IgD-negative memory B cell (primary cell): ENCODE data around the gene CMPK1. TPM values are rescaled to one million over a fixed set of nuclear protein-coding genes. Genes with fewer than 3 reads are reported as not detected.

Source experiments
- H3K27ac Mint-ChIP-seq, 3 donors: one replicate each; pipeline ENCODE4 v1.8.0; 2020 to 2022; ENCODE audit warnings: mild to moderate bottlenecking in 3 of 3, mixed read lengths in 3 of 3, moderate library complexity in 1 of 3
- H3K27me3 Mint-ChIP-seq: one replicate; pipeline ENCODE4 v1.8.0; 2021; ENCODE audit warnings: mixed read lengths
- H3K36me3 Mint-ChIP-seq: one replicate; pipeline ENCODE4 v1.8.0; 2020; ENCODE audit warnings: mild to moderate bottlenecking, mixed read lengths
- H3K4me1 Mint-ChIP-seq, 3 donors: one replicate each; pipeline ENCODE4 v1.8.0; 2020 to 2022; ENCODE audit warnings: mixed read lengths in 3 of 3, mild to moderate bottlenecking in 1 of 3
- H3K4me3 Mint-ChIP-seq, 4 donors: one replicate each; pipeline ENCODE4 v1.8.0; 2020 to 2022; ENCODE audit warnings: mild to moderate bottlenecking in 4 of 4, mixed read lengths in 4 of 4, moderate library complexity in 3 of 4
- H3K9me3 Mint-ChIP-seq, 3 donors: one replicate each; pipeline ENCODE4 v1.8.0; 2020 to 2021; ENCODE audit warnings: mixed read lengths in 3 of 3, mild to moderate bottlenecking in 1 of 3
- polyA plus RNA-seq: library from polyadenylated mRNA; unstranded; fragments of 300-500 nt; fragmentation: Illumina TruSeq; gene quantifications from one replicate; pipeline ENCODE4 v1.2.3, GENCODE V29; 2021

Gene CMPK1
- polyA plus RNA-seq, 1 donor from 2014 or later = 119 TPM

DNA sequence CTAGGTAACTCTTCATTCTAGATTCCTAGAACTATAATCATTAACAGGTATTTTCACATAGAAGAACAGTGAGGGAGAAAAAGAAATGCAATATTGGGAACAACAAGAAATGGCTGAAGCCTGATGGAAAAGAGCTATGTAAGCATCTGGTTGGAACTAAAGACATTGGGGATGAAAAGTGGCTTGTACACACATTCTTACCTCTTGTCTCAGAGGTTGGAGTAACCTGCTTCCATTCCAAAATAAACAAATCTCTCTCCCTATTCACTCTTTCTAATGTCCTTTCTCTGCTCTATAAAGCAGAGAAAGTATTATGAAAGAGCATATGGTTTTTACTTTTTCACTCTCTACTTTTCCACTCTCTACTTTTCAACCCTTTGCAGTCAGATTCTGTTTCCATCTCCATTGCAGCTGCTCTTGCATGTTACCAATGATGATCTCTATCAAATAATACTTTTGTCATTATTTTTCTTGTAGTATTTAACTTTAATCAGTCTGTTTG lies 37.5 kb downstream of the CMPK1 start:
- Mint-ChIP-seq H3K27ac (no peak overlapping the region), H3K4me3 (no peak overlapping the region), H3K9me3 (no peaks in the 10 kb centered on the region), H3K36me3 (peaks cover 9% of the 10 kb centered on the region), H3K4me1 (peaks cover 0 to 7% (median 0%) of the 10 kb centered on the region in 3 donors), H3K27me3 (no peaks in the 10 kb centered on the region)

DNA sequence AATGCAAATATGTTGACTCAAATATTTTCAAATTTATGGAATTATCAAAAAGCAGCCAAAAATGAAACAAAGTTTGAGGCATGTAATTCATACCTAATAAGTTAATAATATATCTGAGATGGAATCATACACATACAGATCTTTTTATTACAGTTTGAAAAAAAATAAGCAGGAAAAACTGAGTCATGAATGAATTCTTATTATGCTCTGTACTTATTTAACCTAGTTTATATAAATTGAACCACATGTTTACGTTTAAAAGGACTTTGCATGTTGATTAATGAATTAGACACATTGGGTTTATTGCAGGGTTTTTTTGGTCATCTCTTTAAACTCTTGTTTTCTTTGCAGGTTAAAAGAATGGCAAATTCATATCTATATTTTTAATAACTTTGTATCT lies 40.9 kb downstream of the CMPK1 start:
- peaks cover 13% of the 10 kb centered on the region for H3K36me3 Mint-ChIP-seq
- H3K4me3 Mint-ChIP-seq = no peak overlapping the region
- H3K27ac Mint-ChIP-seq = no peak overlapping the region
- H3K27me3 Mint-ChIP-seq = no peaks in the 10 kb centered on the region
- H3K4me1 Mint-ChIP-seq = peaks cover 0 to 7% (median 0%) of the 10 kb centered on the region in 3 donors
- H3K9me3 Mint-ChIP-seq = no peaks in the 10 kb centered on the region

DNA sequence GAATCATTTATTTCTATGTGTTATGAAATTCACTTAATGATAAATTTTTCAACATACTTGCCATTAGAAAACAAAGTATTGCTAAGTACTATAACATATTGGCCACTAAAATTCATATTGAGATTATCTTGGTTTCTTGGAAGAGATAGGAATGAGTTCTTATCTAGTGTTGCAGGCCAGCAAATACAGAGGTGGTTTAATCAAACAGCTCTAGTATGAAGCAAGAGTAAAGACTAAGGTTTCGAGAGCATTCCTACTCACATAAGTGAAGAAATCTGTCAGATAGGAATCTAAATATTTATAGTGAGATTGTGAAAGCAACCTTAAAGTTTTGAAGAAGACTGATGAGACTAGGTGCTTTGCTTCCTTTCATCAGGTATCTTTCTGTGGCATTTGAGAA lies 44.6 kb downstream of the CMPK1 start:
- no peak overlapping the region for H3K27ac Mint-ChIP-seq
- H3K36me3 Mint-ChIP-seq = peaks cover 11% of the 10 kb centered on the region
- H3K27me3 Mint-ChIP-seq = no peaks in the 10 kb centered on the region
- no peak overlapping the region for H3K4me3 Mint-ChIP-seq
- no peaks in the 10 kb centered on the region for H3K4me1 Mint-ChIP-seq
- no peaks in the 10 kb centered on the region for H3K9me3 Mint-ChIP-seq

DNA sequence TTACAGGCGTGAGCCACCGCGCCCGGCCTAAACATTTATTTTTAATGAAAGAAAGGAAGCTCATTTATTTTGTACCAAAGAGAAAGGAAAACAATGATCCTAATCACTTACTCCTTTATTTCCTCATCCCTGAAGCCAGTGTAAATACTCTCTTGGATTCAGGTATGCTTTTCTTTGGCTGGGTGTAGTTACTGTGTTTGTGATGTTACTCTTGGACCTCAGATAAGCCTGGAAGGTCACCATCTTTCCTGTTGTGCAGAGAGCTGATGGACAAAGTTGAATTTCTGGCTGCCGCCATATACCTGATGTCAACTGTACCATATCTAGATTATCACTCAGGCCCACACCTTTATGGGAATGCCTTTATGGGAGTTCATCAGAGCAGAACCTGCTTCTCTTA lies 47.1 kb downstream of the CMPK1 start:
- Mint-ChIP-seq H3K4me1 (peaks cover 0 to 1% (median 0%) of the 10 kb centered on the region in 3 donors), H3K4me3 (no peak overlapping the region), H3K27ac (no peak overlapping the region), H3K36me3 (peaks cover 9% of the 10 kb centered on the region), H3K27me3 (no peaks in the 10 kb centered on the region), H3K9me3 (no peaks in the 10 kb centered on the region)

DNA sequence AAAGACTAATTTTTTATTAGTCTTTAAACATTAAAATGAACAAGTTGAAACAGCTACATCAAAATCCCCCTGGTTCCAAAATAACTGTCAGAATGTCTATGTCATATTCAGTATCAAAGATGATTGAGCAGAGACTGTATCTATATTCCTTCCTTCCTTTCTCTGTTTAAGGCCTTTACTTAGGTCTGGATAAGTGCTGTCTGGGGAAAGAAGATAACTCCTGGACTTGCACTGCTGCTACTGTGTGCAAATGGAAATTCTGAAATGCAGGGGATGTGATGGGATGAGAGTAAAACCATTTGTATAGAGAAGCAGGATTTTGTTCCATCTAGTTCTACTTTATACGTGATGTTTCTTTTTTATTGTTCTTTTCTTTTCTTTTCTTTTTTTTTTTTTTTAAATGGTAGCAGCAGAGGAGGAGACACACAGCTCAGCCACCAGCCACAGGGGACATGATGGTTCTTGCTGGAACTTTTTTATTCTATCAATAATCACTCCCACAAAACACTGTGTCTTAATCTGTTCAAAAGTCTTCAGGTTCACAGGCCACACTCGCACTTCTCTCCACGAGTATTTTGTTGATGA lies 48.9 kb downstream of the CMPK1 start:
- Mint-ChIP-seq H3K27me3 (no peaks in the 10 kb centered on the region), H3K36me3 (peaks cover 9% of the 10 kb centered on the region), H3K4me1 (peaks cover 0 to 1% (median 0%) of the 10 kb centered on the region in 3 donors), H3K27ac (no peak overlapping the region), H3K4me3 (no peak overlapping the region), H3K9me3 (no peaks in the 10 kb centered on the region)

DNA sequence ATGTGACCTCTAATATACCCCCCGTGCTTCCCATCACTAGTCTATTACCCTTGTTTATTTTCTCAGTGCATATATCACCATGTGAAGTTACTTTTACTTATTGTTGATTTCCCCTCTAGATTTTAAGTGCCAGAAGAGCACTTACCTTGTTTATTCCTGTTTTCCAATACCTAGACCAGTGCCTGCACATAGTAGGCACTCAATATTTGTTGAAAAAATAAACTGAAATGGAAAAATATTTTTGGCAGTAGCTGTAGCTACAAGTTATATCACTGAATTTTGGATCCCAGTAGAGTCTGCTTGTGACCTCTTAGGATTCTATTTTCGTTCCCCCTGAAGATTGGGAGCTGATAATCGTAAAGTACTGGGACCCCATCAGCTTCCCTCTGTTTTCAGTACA lies 50.5 kb downstream of the CMPK1 start:
- Mint-ChIP-seq H3K27ac (no peak overlapping the region), H3K4me1 (peaks cover 0 to 3% (median 0%) of the 10 kb centered on the region in 3 donors), H3K9me3 (no peaks in the 10 kb centered on the region), H3K36me3 (peaks cover 7% of the 10 kb centered on the region), H3K27me3 (no peaks in the 10 kb centered on the region), H3K4me3 (no peak overlapping the region)

DNA sequence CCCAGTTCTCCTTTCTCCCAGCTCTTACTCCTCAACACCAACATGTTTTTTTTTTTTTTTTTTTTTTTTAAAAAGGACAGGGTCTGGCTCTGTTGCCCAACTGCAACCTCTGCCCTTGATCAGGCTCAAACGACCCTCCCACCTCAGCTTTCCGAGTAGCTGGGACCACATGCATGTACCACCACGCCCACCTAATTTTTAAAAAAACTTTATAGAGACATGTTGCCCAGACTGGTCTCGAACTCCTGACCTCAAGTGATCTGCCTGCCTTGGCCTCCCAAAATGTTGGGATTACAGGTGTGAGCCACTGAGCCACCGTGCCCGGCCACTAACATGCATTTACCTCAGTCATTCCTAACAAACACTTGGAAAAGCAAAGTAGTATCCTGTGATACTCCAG lies 51.4 kb downstream of the CMPK1 start:
- no peaks in the 10 kb centered on the region for H3K27me3 Mint-ChIP-seq
- H3K27ac Mint-ChIP-seq = peak overlapping the region in 1 of 3 donors; percentile 36
- H3K4me3 Mint-ChIP-seq = no peak overlapping the region
- peaks cover 2% of the 10 kb centered on the region for H3K36me3 Mint-ChIP-seq
- H3K9me3 Mint-ChIP-seq = no peaks in the 10 kb centered on the region
- peaks cover 0 to 3% (median 0%) of the 10 kb centered on the region in 3 donors for H3K4me1 Mint-ChIP-seq

DNA sequence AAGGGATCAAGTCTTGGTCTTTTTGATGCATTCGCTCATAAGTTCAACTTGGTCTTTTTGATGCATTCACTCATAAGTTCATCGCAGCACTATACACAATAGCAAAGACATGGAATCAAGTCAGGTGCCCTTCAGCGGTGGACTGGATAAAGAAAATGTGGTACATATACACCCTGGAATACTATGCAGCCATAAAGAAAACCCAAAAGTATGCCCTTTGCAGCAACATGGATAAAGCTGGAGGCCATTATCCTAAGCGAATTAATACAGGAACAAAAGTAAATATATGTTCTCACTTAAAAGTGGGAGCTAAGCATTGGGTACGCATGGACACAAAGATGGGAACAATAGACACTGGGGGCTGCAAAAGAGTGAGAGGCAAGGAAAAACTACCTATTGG lies 52.7 kb downstream of the CMPK1 start:
- no peaks in the 10 kb centered on the region for H3K9me3 Mint-ChIP-seq
- no peaks in the 10 kb centered on the region for H3K27me3 Mint-ChIP-seq
- no peak overlapping the region for H3K4me3 Mint-ChIP-seq
- no peak overlapping the region for H3K27ac Mint-ChIP-seq
- H3K36me3 Mint-ChIP-seq = peaks cover 2% of the 10 kb centered on the region
- peaks cover 0 to 3% (median 0%) of the 10 kb centered on the region in 3 donors for H3K4me1 Mint-ChIP-seq

DNA sequence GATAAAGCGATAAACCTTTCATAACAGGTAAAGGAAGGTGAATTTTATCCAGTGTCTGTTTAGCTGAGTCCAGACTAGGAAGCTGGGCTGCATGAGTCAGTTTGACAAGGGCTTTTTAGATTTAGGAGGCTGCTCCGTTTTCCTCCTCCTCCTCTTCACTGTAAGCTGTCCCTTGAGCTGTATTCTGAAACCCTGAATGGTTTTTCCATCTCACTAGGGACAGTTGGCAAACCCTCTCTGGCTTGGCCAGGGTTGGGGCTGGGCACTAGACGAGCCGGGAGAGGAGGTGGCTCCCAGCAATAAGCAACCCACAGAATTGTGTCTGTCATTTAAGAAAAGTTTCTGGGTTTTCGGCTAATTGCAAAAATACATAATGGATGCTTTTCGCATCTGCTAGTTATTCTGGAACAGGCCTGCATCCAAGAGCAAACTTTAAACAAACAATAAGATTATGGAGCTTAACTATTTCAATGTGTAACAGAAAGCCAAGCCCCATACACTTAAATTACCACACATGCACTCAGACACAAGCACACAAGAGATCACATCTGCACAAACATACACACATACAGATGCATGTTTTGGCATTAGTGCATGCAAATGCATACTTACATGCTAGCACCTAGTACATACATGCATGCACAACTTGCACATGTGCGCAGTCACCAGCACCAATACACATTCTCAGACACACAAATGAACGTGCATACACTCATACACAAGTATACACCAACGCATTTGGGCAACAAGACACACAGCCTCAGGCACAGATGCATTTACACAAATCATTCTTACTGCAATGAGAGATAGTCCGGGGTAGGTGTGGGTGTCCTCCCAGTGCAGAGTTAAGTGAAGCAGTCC lies 54.7 kb downstream of the CMPK1 start:
- peaks cover 3% of the 10 kb centered on the region for H3K27me3 Mint-ChIP-seq
- H3K4me1 Mint-ChIP-seq = peaks cover 0 to 3% (median 0%) of the 10 kb centered on the region in 3 donors
- peaks cover 2% of the 10 kb centered on the region for H3K36me3 Mint-ChIP-seq
- H3K9me3 Mint-ChIP-seq = no peaks in the 10 kb centered on the region
- H3K27ac Mint-ChIP-seq = no peak overlapping the region
- no peak overlapping the region for H3K4me3 Mint-ChIP-seq

DNA sequence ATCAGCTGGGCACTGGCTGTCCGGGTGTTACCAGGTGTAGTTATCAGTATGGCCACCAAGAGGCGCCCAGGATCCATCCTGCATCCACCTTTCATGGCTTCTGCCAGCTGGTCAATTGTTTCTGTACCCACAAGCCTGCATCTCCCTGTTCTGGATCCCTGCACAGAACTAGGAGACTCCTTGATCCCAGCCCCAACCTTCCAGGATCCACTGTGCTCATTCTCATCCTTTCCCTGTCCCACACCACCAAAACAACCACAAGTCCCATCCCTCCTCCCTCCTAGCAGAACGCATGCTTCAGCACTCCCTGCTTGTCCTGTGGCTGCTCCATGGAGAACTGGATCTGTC lies 55.3 kb downstream of the CMPK1 start:
- Mint-ChIP-seq H3K9me3 (no peaks in the 10 kb centered on the region), H3K27me3 (peaks cover 3% of the 10 kb centered on the region), H3K27ac (no peak overlapping the region), H3K4me3 (no peak overlapping the region), H3K36me3 (peaks cover 2% of the 10 kb centered on the region), H3K4me1 (peaks cover 0 to 3% (median 0%) of the 10 kb centered on the region in 3 donors)

DNA sequence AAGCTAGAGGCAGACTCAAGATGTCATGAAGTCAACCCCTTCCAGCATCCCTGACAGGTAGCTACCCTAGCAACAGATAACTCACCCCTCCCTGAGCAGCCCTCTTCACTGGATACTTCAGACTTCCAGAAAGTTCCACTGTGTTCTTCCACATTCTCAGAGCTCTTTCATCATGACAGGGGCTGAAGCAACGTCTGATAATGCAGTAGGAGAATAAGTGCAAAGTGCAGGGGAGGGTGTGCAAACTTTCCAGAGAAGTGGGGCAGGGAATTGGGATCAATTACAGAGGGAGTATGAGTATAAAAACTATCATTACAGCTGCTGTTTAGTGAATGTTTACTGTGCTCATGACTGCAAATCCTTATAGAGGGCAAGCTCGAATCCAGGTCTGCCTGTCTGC lies 56.1 kb downstream of the CMPK1 start:
- Mint-ChIP-seq H3K9me3 (no peaks in the 10 kb centered on the region), H3K36me3 (peaks cover 2% of the 10 kb centered on the region), H3K27ac (no peak overlapping the region), H3K4me3 (no peak overlapping the region), H3K27me3 (peaks cover 9% of the 10 kb centered on the region), H3K4me1 (peaks cover 0 to 2% (median 0%) of the 10 kb centered on the region in 3 donors)

DNA sequence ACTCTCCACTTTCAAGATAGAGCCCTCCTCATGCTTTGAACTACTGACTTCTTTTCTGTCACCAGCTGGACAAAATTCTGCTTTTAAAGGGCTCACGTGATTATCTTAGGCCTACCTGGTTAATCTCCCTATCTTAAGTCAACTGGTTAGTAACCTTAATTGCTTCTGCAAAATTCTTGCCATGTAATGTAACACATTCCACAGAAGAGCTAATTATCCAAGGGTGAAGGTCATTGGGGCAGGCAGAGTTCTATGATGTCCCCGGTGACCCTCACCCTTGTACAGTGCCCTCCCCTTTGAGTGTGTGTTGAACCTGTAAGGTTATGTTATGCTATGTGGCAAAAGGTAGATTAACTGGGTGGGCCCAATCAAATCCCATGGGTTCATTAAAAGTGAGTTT lies 57.3 kb downstream of the CMPK1 start:
- peaks cover 2% of the 10 kb centered on the region for H3K36me3 Mint-ChIP-seq
- H3K27me3 Mint-ChIP-seq = peaks cover 11% of the 10 kb centered on the region
- no peak overlapping the region for H3K27ac Mint-ChIP-seq
- no peaks in the 10 kb centered on the region for H3K9me3 Mint-ChIP-seq
- H3K4me1 Mint-ChIP-seq = peaks cover 0 to 1% (median 0%) of the 10 kb centered on the region in 3 donors
- no peak overlapping the region for H3K4me3 Mint-ChIP-seq

DNA sequence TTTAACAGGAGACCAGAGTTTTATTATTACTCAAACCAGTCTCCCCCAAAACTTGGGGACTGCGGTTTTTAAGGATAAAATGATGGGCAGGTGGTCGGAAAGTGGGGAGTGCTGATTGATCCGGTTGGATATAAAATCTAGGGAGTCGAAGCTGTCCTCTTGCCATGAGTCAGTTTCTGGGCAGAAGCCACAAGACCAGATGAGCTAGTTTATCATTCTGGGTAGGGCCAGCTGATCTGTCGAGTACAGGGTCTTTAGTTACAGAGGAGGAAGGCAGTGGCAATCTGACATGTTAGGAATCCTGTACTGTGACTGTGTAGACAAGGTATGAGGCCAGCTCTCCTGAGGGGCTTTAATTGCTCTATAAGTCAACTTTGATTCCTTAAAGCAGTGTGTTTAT lies 59.6 kb downstream of the CMPK1 start:
- Mint-ChIP-seq H3K27ac (peak overlapping the region in 1 of 3 donors; percentile 19), H3K4me1 (no peaks in the 10 kb centered on the region), H3K36me3 (peaks cover 2% of the 10 kb centered on the region), H3K9me3 (no peaks in the 10 kb centered on the region), H3K27me3 (peaks cover 17% of the 10 kb centered on the region), H3K4me3 (no peak overlapping the region)

DNA sequence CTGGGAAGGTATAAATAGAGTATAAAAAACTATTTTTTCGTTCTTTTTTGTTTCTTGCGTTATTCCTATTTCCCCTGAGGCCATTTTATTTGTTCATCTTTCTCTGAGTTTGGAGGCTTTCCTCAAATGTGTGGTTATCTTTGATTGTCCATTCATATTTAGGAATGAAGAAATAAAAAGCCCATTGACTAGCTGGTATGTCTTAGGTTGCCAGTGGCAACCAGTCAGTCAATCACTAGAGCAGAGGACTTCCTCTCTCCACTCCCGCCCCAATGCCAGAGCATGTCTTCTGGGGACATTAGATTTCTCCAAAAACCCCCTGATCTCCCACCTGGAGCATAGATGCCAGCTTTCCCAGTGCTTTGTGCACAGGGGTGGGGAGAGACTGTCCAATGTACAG lies 61.8 kb downstream of the CMPK1 start:
- H3K4me3 Mint-ChIP-seq = no peak overlapping the region
- H3K36me3 Mint-ChIP-seq = peaks cover 2% of the 10 kb centered on the region
- peaks cover 17% of the 10 kb centered on the region for H3K27me3 Mint-ChIP-seq
- H3K4me1 Mint-ChIP-seq = peaks cover 0 to 4% (median 0%) of the 10 kb centered on the region in 3 donors
- H3K9me3 Mint-ChIP-seq = no peaks in the 10 kb centered on the region
- peak overlapping the region in 1 of 3 donors; percentile 4 for H3K27ac Mint-ChIP-seq

DNA sequence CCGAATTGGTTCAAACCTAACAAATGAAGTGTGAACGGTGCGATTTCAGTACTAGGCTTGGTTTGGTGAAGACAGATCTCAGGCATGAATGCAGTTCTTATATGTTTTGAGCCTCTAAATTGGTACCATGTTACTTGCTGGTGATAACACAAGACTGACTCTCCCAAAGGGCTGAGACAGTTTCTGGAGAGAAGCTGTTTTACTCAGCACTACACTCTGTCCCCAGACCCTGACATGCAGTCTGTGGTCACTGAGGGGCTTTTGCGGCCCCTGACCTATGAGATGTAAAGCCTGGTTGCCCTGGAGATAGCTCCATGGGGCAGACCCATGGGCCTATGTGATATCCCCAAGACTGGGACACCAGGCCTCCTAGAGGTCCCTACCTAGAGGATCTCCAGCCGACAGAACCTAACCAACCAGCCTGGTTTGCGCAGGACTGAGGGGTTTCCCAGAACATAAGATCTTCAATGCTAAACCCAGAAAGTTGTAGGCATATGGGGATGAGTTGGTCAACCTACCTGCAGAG lies 63.1 kb downstream of the CMPK1 start:
- Mint-ChIP-seq H3K4me3 (no peak overlapping the region), H3K27me3 (peaks cover 22% of the 10 kb centered on the region), H3K9me3 (no peaks in the 10 kb centered on the region), H3K27ac (no peak overlapping the region), H3K4me1 (peaks cover 0 to 4% (median 0%) of the 10 kb centered on the region in 3 donors), H3K36me3 (no peaks in the 10 kb centered on the region)
